Activated naive CD4-positive, alpha-beta T cell treated with anti-CD3 and anti-CD28 coated beads, Interleukin-2, amount 50 U/mL, for 24 hours (primary cell): Measurements from ENCODE around the gene PABPC4L.

Experiments used
- H3K27ac Mint-ChIP-seq: one replicate; pipeline ENCODE4 v1.8.0; 2021; ENCODE audit warnings: mild to moderate bottlenecking, mixed read lengths
- H3K27me3 Mint-ChIP-seq: one replicate; pipeline ENCODE4 v1.8.0; 2021; ENCODE audit warnings: mixed read lengths
- H3K36me3 Mint-ChIP-seq: one replicate; pipeline ENCODE4 v1.8.0; 2021; ENCODE audit warnings: mixed read lengths
- H3K4me1 Mint-ChIP-seq: one replicate; pipeline ENCODE4 v1.8.0; 2021; ENCODE audit warnings: mixed read lengths
- H3K4me3 Mint-ChIP-seq: one replicate; pipeline ENCODE4 v1.8.0; 2021; ENCODE audit warnings: mild to moderate bottlenecking, mixed read lengths
- H3K9me3 Mint-ChIP-seq: one replicate; pipeline ENCODE4 v1.8.0; 2021; ENCODE audit warnings: mixed read lengths

PABPC4L gene

GRCh38 chr4:134154097-134154496 lies 47.5 kb downstream of the PABPC4L start:
- Mint-ChIP-seq H3K36me3 (no peaks in the 10 kb centered on the region), H3K4me1 (no peaks in the 10 kb centered on the region), H3K4me3 (no peak overlapping the region), H3K27me3 (no peaks in the 10 kb centered on the region), H3K9me3 (peaks cover 4% of the 10 kb centered on the region), H3K27ac (no peak overlapping the region)

- H3K27me3 Mint-ChIP-seq: no peaks in the 10 kb centered on the region
- no peaks in the 10 kb centered on the region for H3K36me3 Mint-ChIP-seq
- no peaks in the 10 kb centered on the region for H3K4me1 Mint-ChIP-seq
- H3K4me3 Mint-ChIP-seq: no peak overlapping the region
- peaks cover 4% of the 10 kb centered on the region for H3K9me3 Mint-ChIP-seq
- H3K27ac Mint-ChIP-seq: no peak overlapping the region
Observed at GRCh38 chr4:134147941-134148340, 53.6 kb downstream of the PABPC4L start.
